T-helper 17 cell (primary cell): ENCODE measurements around the gene KRT7. TPM values are rescaled to one million over a fixed set of nuclear protein-coding genes. Genes with fewer than 3 reads are reported as not detected.

Experiments used
- ATAC-seq: fragments of 150-1000 bp; cut with Tn5 transposase; 2 replicates; pipeline ENCODE4 v1.10.0; 2021; ENCODE audit warnings: mild to moderate bottlenecking, moderate library complexity
- DNase-seq, 3 donors: peaks; one replicate each; pipeline versions ENCODE4 v3.0.0 to v3.0.0-alpha.2; 2020 to 2021
- H3K9me3 ChIP-seq: one replicate; pipeline ENCODE4 v1.7.0; 2013; ENCODE audit warnings: low read length, mild to moderate bottlenecking; ENCODE audit not compliant: control insufficient read depth, poor library complexity, severe bottlenecking
- H3K27ac Mint-ChIP-seq: one replicate; pipeline ENCODE4 v1.8.0; 2022; ENCODE audit warnings: mild to moderate bottlenecking, moderate library complexity, mixed read lengths
- H3K27me3 Mint-ChIP-seq: one replicate; pipeline ENCODE4 v1.8.0; 2022; ENCODE audit warnings: mixed read lengths
- H3K36me3 Mint-ChIP-seq: one replicate; pipeline ENCODE4 v1.8.0; 2022; ENCODE audit warnings: low read depth, mixed read lengths
- H3K4me1 Mint-ChIP-seq: one replicate; pipeline ENCODE4 v1.8.0; 2022; ENCODE audit warnings: mild to moderate bottlenecking, mixed read lengths
- H3K4me3 Mint-ChIP-seq: one replicate; pipeline ENCODE4 v1.8.0; 2022; ENCODE audit warnings: mild to moderate bottlenecking, moderate library complexity, mixed read lengths
- total RNA-seq, 4 donors: library from RNA in 2 of 4; stranded (reverse) in 2 of 4; gene quantifications; one replicate each; pipeline ENCODE4 v1.2.3 and lab custom pipeline; 2022 to 2026

KRT7 gene
- total RNA-seq, 2 donors from 2014 or later, result 0.70 TPM; not detected in 1

DNA sequence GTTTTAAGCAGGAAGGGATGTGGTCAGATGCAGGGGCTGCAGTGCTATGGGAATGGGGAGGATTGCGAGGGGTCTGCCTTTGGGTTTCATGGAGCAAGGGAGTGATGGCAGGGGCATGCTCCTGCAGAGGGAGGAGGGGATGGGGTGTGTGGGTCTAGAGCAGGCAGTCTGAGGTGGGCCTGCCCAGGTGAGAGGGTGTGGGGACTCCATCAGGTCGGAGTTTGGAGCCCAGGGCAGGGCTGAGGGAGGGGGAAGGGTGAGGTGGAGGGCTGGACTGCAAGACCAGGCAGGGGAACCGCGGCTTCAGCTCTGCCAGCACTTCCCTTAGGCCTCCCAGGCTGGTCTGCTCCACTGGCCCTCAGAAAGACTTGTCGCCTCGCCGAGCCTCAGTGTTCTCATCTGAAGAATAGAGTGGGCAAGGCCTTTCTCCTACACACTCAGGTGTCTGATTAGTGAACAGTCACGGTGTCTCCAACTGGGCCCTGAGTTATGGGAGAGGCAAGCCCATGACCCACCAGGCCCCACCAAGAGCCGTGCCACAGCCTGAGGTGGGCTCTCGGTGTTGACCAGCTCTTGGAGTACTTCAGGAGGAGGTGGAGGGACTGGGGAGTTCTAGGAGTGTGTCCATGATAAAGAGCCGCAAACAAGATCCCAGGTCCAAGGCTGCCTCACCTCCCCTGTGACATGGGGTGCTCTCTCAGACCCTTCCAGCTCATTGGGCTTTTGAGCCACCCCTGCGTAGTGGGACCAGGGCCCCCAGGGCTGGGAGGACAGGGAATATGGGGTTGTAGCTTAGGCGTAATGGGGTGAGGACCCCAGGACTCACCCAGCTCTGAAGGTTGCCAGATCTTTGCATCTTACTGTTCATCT, 21.1 kb upstream of the KRT7 start:
- H3K36me3 Mint-ChIP-seq, result no peaks in the 10 kb centered on the region
- H3K4me1 Mint-ChIP-seq, result peaks cover 9% of the 10 kb centered on the region
- H3K4me3 Mint-ChIP-seq, result no peak overlapping the region
- peaks cover 53% of the 10 kb centered on the region for H3K27me3 Mint-ChIP-seq
- DNase-seq (no peak), ATAC-seq (no peak)
- no peaks in the 10 kb centered on the region for H3K9me3 ChIP-seq
- no peak overlapping the region for H3K27ac Mint-ChIP-seq

DNA sequence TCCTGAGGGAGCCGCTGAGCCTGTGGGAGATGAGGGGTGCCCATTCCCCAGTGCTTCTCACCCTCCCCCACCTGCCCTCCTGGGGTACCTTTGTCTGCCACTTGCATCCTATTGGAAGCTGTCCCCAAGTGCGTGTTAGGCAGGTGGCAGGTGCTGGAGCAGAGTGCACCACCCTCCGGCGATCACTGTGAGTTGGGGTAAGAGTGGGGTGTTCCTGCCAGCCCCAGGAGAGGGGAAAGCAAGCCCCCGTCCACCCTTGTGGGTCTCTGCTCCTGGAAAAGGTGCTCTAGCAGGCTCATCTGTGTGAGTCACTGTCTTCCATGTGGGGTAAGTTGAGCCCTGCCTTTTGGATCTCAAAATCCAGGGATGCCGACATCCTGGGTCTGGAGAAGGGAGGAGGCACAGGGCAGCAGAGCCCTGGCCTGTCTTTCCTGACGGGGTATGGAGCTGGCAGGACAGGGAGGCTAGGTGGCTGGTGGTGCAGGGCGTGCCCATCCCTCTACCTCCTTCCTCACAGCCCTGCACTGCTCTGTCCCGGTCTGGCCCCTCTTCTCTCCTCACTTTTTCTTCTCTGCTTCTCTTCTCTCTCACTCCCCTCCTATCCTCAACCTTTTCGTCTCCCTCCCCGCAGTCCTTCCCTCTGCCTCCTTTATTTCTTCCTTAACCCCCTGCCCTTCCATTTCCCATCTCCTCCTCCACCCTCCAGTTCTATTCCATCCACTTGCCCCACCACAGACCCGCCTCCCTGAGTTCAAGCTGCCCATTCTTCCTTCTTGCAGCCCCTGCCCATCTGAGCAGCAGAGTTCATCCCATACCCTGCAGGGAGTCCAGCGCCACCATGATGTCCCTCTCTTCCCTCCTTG, 20.1 kb upstream of the KRT7 start:
- Mint-ChIP-seq H3K27me3 (peaks cover 45% of the 10 kb centered on the region), H3K4me1 (peaks cover 9% of the 10 kb centered on the region), H3K4me3 (no peak overlapping the region), H3K36me3 (no peaks in the 10 kb centered on the region), H3K27ac (no peak overlapping the region)
- DNase-seq (no peak), ATAC-seq (no peak)
- no peaks in the 10 kb centered on the region for H3K9me3 ChIP-seq

DNA sequence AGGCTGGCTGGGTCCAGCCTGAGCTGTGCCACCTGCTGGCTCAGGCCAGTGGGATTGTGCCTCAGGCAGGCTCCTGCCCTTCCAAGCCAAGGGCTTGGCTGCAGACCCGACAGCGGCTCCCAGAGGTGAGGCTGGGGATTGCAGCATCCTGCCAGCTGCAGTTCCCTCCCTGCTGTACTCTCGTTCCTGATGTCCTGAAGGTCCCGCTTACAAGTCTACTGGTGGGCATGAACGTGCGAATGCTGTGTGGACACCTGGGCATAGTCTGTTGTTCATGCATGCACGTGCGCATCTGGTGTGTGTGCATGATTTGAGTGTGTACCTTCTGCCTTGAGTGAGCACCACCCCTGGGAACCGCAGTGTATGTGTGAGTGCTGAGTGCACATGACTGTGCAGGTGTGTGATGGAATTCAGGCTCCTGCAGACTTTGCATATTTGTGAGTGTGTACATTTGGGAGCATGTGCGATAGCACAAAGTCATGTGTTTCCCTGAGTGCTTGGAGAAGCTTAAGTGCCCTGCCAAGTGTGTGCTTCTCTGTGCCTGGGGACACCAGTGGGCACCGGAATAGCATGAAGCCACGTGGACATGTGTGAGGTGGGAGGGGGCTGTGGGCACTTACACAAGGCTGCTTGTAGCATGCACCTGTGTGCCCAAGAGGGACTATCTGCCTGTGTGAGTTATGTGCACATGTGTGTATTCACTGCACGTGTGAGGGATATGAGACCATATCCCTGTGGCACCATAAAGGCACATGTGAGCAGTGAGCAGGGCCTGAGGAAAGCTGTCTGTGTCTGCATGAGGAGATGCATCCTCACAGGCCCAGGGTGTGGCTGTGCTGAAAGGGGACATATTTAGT, 19.3 kb upstream of the KRT7 start:
- H3K27me3 Mint-ChIP-seq, result peaks cover 41% of the 10 kb centered on the region
- H3K36me3 Mint-ChIP-seq, result no peaks in the 10 kb centered on the region
- H3K4me1 Mint-ChIP-seq, result peaks cover 9% of the 10 kb centered on the region
- ATAC-seq, result peak; percentile 74
- H3K9me3 ChIP-seq, result no peaks in the 10 kb centered on the region
- no peak overlapping the region for H3K4me3 Mint-ChIP-seq
- DNase-seq, result peak; percentile 32 to 58 (median 33)
- H3K27ac Mint-ChIP-seq, result no peak overlapping the region

DNA sequence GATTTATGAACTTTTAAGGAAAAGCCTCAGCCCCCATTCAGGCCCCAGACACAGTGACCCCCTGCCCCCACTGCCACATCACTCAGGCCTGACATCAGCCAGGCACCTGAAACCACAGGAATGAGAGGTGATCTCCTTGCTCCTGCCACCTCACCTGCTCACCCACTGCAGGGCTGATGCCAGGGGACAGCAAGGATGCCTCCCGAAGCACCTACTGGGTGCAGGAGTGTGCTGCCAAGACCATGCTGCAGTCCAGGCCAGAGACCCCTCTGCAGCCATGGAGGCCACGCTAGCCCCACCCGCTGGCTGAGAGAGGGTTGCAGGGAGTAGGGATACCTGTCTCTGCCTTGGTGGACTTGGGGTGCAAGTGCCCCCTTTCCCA, 18.6 kb upstream of the KRT7 start:
- DNase-seq (no peak), ATAC-seq (no peak)
- Mint-ChIP-seq H3K4me3 (no peak overlapping the region), H3K27ac (no peak overlapping the region), H3K4me1 (peaks cover 9% of the 10 kb centered on the region), H3K27me3 (peaks cover 42% of the 10 kb centered on the region), H3K36me3 (no peaks in the 10 kb centered on the region)
- H3K9me3 ChIP-seq, result no peaks in the 10 kb centered on the region

DNA sequence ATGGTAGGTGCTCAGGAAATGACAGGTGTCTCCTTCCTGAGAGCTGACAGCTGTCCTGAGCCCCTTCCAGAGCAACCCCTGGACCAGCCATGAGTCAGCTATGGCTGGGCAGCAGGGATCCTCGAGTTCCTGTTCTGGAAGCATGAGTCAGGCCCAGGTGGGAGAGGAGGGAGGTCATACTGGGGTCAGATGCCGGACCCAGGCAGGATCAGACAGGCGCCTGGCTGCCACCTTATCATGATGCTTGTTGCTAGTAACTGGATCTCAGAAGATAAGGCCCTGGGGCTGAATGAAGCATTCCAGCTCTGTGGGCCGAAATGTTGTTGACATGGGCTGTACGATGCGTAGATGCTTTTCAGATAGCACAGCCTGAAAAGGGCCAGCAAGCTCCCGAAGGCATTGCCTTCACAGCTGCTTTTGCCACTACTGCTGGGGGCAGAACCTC, 17.4 kb upstream of the KRT7 start:
- ATAC-seq (no peak), DNase-seq (no peak)
- Mint-ChIP-seq H3K27me3 (peaks cover 45% of the 10 kb centered on the region), H3K4me1 (peaks cover 9% of the 10 kb centered on the region), H3K4me3 (no peak overlapping the region), H3K27ac (no peak overlapping the region), H3K36me3 (no peaks in the 10 kb centered on the region)
- no peaks in the 10 kb centered on the region for H3K9me3 ChIP-seq

DNA sequence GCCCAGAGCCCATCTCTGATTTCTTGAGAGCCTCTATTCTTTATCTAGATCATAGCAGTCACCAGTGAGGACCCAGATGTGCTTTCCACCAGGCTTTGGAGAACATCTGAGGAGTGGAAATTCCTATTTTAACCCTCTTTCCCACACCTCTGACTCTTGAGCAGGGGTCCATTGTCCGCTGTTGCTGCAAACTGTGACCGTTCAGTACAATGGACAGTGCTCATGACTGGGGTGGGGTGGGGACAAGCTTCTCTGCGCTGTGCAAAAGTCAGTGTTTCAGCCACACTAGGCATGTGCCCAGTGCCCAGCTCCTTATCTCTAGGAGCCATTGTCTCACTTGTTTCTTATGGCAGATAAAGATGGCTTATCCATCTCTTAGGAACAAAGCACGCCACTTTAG, 16.9 kb upstream of the KRT7 start:
- no peak for DNase-seq
- Mint-ChIP-seq H3K4me1 (peaks cover 9% of the 10 kb centered on the region), H3K36me3 (no peaks in the 10 kb centered on the region), H3K27ac (no peak overlapping the region), H3K27me3 (peaks cover 46% of the 10 kb centered on the region), H3K4me3 (no peak overlapping the region)
- no peaks in the 10 kb centered on the region for H3K9me3 ChIP-seq
- no peak for ATAC-seq

DNA sequence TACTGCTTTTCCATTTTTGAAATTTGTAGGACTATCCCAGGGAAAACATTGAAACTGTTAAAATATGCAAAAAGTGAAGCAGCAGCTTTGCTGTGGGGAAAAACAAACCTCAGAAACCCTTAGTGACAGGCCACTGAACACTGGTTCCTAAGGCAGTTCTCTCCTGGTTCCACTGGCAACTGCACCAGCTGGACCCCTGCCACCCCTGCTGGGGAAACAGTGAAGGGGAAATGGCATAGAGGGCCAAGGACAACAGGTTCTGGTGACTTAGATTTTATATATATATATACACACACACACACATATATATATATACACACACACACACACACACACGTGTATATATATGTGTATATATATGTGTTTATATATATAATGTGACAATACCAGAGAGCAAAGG, 16.2 kb upstream of the KRT7 start:
- DNase-seq (no peak), ATAC-seq (no peak)
- H3K4me1 Mint-ChIP-seq, result peaks cover 9% of the 10 kb centered on the region
- H3K27me3 Mint-ChIP-seq, result peaks cover 48% of the 10 kb centered on the region
- H3K9me3 ChIP-seq, result no peaks in the 10 kb centered on the region
- H3K27ac Mint-ChIP-seq, result no peak overlapping the region
- no peaks in the 10 kb centered on the region for H3K36me3 Mint-ChIP-seq
- no peak overlapping the region for H3K4me3 Mint-ChIP-seq

- Mint-ChIP-seq H3K4me3 (no peak overlapping the region), H3K27ac (no peak overlapping the region), H3K36me3 (no peaks in the 10 kb centered on the region), H3K4me1 (peaks cover 9% of the 10 kb centered on the region), H3K27me3 (peaks cover 52% of the 10 kb centered on the region)
- DNase-seq (no peak), ATAC-seq (no peak)
- no peaks in the 10 kb centered on the region for H3K9me3 ChIP-seq
Measured at GRCh38 chr12:52217223-52217622, 15.8 kb upstream of the KRT7 start.

- no peaks in the 10 kb centered on the region for H3K36me3 Mint-ChIP-seq
- no peak overlapping the region for H3K27ac Mint-ChIP-seq
- peaks cover 54% of the 10 kb centered on the region for H3K27me3 Mint-ChIP-seq
- no peak overlapping the region for H3K4me3 Mint-ChIP-seq
- peaks cover 9% of the 10 kb centered on the region for H3K4me1 Mint-ChIP-seq
- DNase-seq (no peak), ATAC-seq (no peak)
- no peaks in the 10 kb centered on the region for H3K9me3 ChIP-seq
Measured at GRCh38 chr12:52218001-52218400, 15.0 kb upstream of the KRT7 start.

DNA sequence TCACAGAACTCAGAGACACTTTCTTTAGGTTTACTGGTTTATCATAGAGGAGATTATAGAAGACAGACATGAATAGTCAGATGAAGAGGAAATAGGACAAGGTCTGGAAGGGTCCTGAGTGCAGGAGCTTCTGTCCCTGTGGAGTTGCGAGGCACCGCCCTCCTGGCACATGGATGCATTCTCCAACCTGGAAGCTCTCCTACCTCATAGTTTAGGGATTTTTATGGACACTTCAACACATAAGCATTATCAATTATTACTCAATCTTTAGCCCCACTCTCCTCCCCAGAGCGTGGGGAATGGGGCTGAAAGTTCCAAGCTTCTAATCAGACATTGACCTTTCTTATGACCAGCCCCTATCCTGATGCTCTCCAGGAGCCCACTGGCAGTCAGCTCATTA, 12.6 kb upstream of the KRT7 start:
- Mint-ChIP-seq H3K27ac (no peak overlapping the region), H3K36me3 (no peaks in the 10 kb centered on the region), H3K4me1 (no peaks in the 10 kb centered on the region), H3K4me3 (no peak overlapping the region), H3K27me3 (peaks cover 58% of the 10 kb centered on the region)
- no peaks in the 10 kb centered on the region for H3K9me3 ChIP-seq
- DNase-seq (no peak), ATAC-seq (no peak)

DNA sequence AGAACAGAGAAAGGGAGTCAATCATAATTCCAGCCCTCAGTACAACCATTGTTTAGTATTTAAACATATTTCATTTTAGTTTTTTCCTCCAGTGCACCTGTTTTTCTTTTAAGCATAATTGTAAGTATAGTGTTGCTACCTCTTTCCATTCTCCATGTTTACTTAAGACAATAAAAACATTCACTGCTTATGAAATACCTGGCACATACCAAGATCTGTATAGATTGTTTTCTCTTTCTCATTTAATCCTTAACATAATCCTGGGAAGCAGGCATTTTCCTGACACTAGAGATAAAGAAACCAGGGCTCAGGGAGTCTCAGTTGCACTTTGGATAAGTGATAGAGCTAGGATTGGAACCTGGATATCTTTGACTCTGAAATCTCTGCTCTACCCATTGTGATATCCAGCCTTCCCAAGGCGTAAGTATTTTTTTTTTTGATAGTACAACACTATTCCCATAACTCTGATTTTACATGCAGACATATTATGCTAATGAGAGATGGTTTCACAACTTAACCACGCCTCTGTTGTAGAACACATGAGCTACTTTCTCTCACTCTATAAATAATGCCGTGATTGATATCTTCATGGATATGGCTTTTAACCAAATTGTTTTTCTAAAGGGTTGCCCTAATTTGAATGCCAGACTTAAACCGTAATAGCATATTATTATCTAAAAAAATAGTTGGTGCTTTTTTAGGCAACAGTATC, 11.8 kb upstream of the KRT7 start:
- no peak overlapping the region for H3K27ac Mint-ChIP-seq
- H3K4me1 Mint-ChIP-seq, result no peaks in the 10 kb centered on the region
- no peaks in the 10 kb centered on the region for H3K36me3 Mint-ChIP-seq
- no peak for DNase-seq
- H3K4me3 Mint-ChIP-seq, result no peak overlapping the region
- H3K9me3 ChIP-seq, result no peaks in the 10 kb centered on the region
- no peak for ATAC-seq
- peaks cover 63% of the 10 kb centered on the region for H3K27me3 Mint-ChIP-seq

- peak; percentile 58 for ATAC-seq
- Mint-ChIP-seq H3K27ac (no peak overlapping the region), H3K4me1 (no peaks in the 10 kb centered on the region)
Measured at GRCh38 chr12:52221912-52222457, 11.1 kb upstream of the KRT7 start.

More at GRCh38 chr12:52221912-52222457, 11.1 kb upstream of the KRT7 start:
- H3K27me3 Mint-ChIP-seq, result peaks cover 70% of the 10 kb centered on the region
- no peak overlapping the region for H3K4me3 Mint-ChIP-seq
- DNase-seq, result peak in 1 of 3 donors; percentile 53
- no peaks in the 10 kb centered on the region for H3K9me3 ChIP-seq
- H3K36me3 Mint-ChIP-seq, result no peaks in the 10 kb centered on the region
